Measurements from ENCODE around the gene NHSL2. TPM values are rescaled to one million over a fixed set of nuclear protein-coding genes. Genes with fewer than 3 reads are reported as not detected.
"Not testable (repeated sequence)": the region's sequence is repeated elsewhere in the genome, so short reads cannot be mapped to it uniquely, and the experiment has no call there.

NHSL2 gene
- total RNA-seq, 2 donors from 2014 or later = 6.9 to 11.2 TPM

- no peak overlapping the region for H3K27ac Mint-ChIP-seq
- H3K36me3 Mint-ChIP-seq (ENCODE audit: low read depth) = peaks cover 5% of the 10 kb centered on the region
- H3K4me1 Mint-ChIP-seq = no peaks in the 10 kb centered on the region
- H3K27ac ChIP-seq (ENCODE audit: low read depth, low read length) = no peak overlapping the region
- H3K9ac ChIP-seq (ENCODE audit: extremely low read depth, low read length, poor library complexity, severe bottlenecking) = no peak overlapping the region
- no peak overlapping the region for H3K4me3 ChIP-seq (ENCODE audit: low read length)
- no peak for TF ChIP-seq CTCF (conservative IDR thresholded peaks at IDR 0.05)
- H3K27me3 ChIP-seq (ENCODE audit: control insufficient read depth, insufficient read depth, low read length, poor library complexity, severe bottlenecking) = no peaks in the 10 kb centered on the region
- no peak for DNase-seq
- no peaks in the 10 kb centered on the region for H3K36me3 ChIP-seq (ENCODE audit: control insufficient read depth, insufficient read depth, low read length)
- peaks cover 72% of the 10 kb centered on the region for H3K9me3 Mint-ChIP-seq
- H3K4me3 Mint-ChIP-seq = no peak overlapping the region
- H3K27me3 Mint-ChIP-seq (ENCODE audit: insufficient read depth) = no peaks in the 10 kb centered on the region
- no peaks in the 10 kb centered on the region for H3K4me1 ChIP-seq (ENCODE audit: control insufficient read depth, insufficient read depth, low read length)
- 81% methylated on average over 9 of the region's 10 CpGs; no CpG with 5 or more reads in 1 of the 2 experiments for WGBS, 2 experiments (ENCODE audit: insufficient coverage in 1 of 2, insufficient read length in 1 of 2)
- H3K9me3 ChIP-seq (ENCODE audit: control insufficient read depth, low read length) = peaks cover 11% of the 10 kb centered on the region
Measured at GRCh38 chrX:72159769-72160168, 249.1 kb downstream of the NHSL2 start.

- H3K4me3 ChIP-seq (ENCODE audit: low read length) = no peak overlapping the region
- H3K27ac ChIP-seq (ENCODE audit: low read depth, low read length) = no peak overlapping the region
- Mint-ChIP-seq H3K36me3 (ENCODE audit: low read depth) (no peaks in the 10 kb centered on the region), H3K27me3 (ENCODE audit: insufficient read depth) (peaks cover 5% of the 10 kb centered on the region), H3K27ac (no peak overlapping the region), H3K4me1 (no peaks in the 10 kb centered on the region), H3K9me3 (peaks cover 52% of the 10 kb centered on the region), H3K4me3 (no peak overlapping the region)
- no peak for DNase-seq
- no peaks in the 10 kb centered on the region for H3K4me1 ChIP-seq (ENCODE audit: control insufficient read depth, insufficient read depth, low read length)
- H3K9me3 ChIP-seq (ENCODE audit: control insufficient read depth, low read length) = no peaks in the 10 kb centered on the region
- no peak overlapping the region for H3K9ac ChIP-seq (ENCODE audit: extremely low read depth, low read length, poor library complexity, severe bottlenecking)
- H3K36me3 ChIP-seq (ENCODE audit: control insufficient read depth, insufficient read depth, low read length) = no peaks in the 10 kb centered on the region
- WGBS, 2 experiments (ENCODE audit: insufficient coverage in 1 of 2, insufficient read length in 1 of 2) = 82 to 90% methylated on average over 2 to 4 of the region's 4 CpGs
- H3K27me3 ChIP-seq (ENCODE audit: control insufficient read depth, insufficient read depth, low read length, poor library complexity, severe bottlenecking) = no peaks in the 10 kb centered on the region
- TF ChIP-seq CTCF (conservative IDR thresholded peaks at IDR 0.05) = no peak
Measured at GRCh38 chrX:72165551-72165950, 254.9 kb downstream of the NHSL2 start.

GRCh38 chrX:72169008-72169728, 258.5 kb downstream of the NHSL2 start:
- Histone ChIP-seq H3K4me1 (ENCODE audit: control insufficient read depth, insufficient read depth, low read length) (no peaks in the 10 kb centered on the region), H3K4me3 (ENCODE audit: low read length) (no peak overlapping the region), H3K27ac (ENCODE audit: low read depth, low read length) (no peak overlapping the region), H3K9ac (ENCODE audit: extremely low read depth, low read length, poor library complexity, severe bottlenecking) (no peak overlapping the region), H3K36me3 (ENCODE audit: control insufficient read depth, insufficient read depth, low read length) (no peaks in the 10 kb centered on the region), H3K9me3 (ENCODE audit: control insufficient read depth, low read length) (no peaks in the 10 kb centered on the region), H3K27me3 (ENCODE audit: control insufficient read depth, insufficient read depth, low read length, poor library complexity, severe bottlenecking) (no peaks in the 10 kb centered on the region)
- no peak for TF ChIP-seq CTCF (conservative IDR thresholded peaks at IDR 0.05)
- no peak overlapping the region for H3K27ac Mint-ChIP-seq
- 78 to 80% methylated on average over 1 to 4 of the region's 6 CpGs for WGBS, 2 experiments (ENCODE audit: insufficient coverage in 1 of 2, insufficient read length in 1 of 2)
- peaks cover 47% of the 10 kb centered on the region for H3K9me3 Mint-ChIP-seq
- no peaks in the 10 kb centered on the region for H3K4me1 Mint-ChIP-seq
- DNase-seq = no peak
- no peak overlapping the region for H3K4me3 Mint-ChIP-seq
- peaks cover 11% of the 10 kb centered on the region for H3K27me3 Mint-ChIP-seq (ENCODE audit: insufficient read depth)
- no peaks in the 10 kb centered on the region for H3K36me3 Mint-ChIP-seq (ENCODE audit: low read depth)

- not testable (repeated sequence) for H3K27ac ChIP-seq (ENCODE audit: low read depth, low read length); H3K4me1 ChIP-seq (ENCODE audit: control insufficient read depth, insufficient read depth, low read length); H3K4me3 Mint-ChIP-seq; H3K27me3 ChIP-seq (ENCODE audit: control insufficient read depth, insufficient read depth, low read length, poor library complexity, severe bottlenecking); H3K9me3 ChIP-seq (ENCODE audit: control insufficient read depth, low read length); DNase-seq; H3K9ac ChIP-seq (ENCODE audit: extremely low read depth, low read length, poor library complexity, severe bottlenecking); H3K4me1 Mint-ChIP-seq; H3K4me3 ChIP-seq (ENCODE audit: low read length); H3K36me3 Mint-ChIP-seq (ENCODE audit: low read depth); H3K27ac Mint-ChIP-seq; H3K36me3 ChIP-seq (ENCODE audit: control insufficient read depth, insufficient read depth, low read length)
- Mint-ChIP-seq H3K9me3 (peaks cover 51% of the 10 kb centered on the region), H3K27me3 (ENCODE audit: insufficient read depth) (peaks cover 22% of the 10 kb centered on the region)
- WGBS, 2 experiments (ENCODE audit: insufficient coverage in 1 of 2, insufficient read length in 1 of 2) = 100% methylated on average over 2 of the region's 5 CpGs; no CpG with 5 or more reads in 1 of the 2 experiments
Measured at GRCh38 chrX:72176289-72176688, 265.6 kb downstream of the NHSL2 start.

All from endodermal cell (in vitro differentiated cells).